ENCODE results near the gene DUSP2. TPM values are rescaled to one million over a fixed set of nuclear protein-coding genes. Genes with fewer than 3 reads are reported as not detected.

DUSP2 gene
- total RNA-seq, 1 experiment from 2014 or later = 1.4 TPM

- no peak overlapping the region for H3K27ac ChIP-seq (ENCODE audit: low read depth, low read length, poor library complexity, severe bottlenecking)
- H3K4me1 ChIP-seq (ENCODE audit: insufficient read depth, low read length, poor library complexity, severe bottlenecking) = no peaks in the 10 kb centered on the region
- ChIA-PET POLR2A (ENCODE audit: low non-redundant PET) (interaction anchor here (0.5 kb wide), 1 partner anchor 400 kb away, joined by 3 read pairs; no protein-coding TSS in a partner anchor), CTCF (interaction anchor here (1.0 kb wide), 1 partner anchor 61 kb away, joined by 3 read pairs; no protein-coding TSS in a partner anchor)
- no peaks in the 10 kb centered on the region for H3K27me3 ChIP-seq (replicated peaks; ENCODE audit: insufficient read depth, low read depth, low read length, poor library complexity)
- H3K4me3 ChIP-seq (ENCODE audit: low read depth, low read length, poor library complexity, severe bottlenecking) = no peak overlapping the region
- DNase-seq (ENCODE audit: low spot score) = no peak
- BruUV-seq (replicated peaks) = no TSS peak
- no peak for TF ChIP-seq EZH2 (IDR thresholded peaks at IDR 0.05; ENCODE audit: borderline replicate concordance, low read depth, low read length, poor library complexity, severe bottlenecking)
- TF ChIP-seq, protein P1, sequence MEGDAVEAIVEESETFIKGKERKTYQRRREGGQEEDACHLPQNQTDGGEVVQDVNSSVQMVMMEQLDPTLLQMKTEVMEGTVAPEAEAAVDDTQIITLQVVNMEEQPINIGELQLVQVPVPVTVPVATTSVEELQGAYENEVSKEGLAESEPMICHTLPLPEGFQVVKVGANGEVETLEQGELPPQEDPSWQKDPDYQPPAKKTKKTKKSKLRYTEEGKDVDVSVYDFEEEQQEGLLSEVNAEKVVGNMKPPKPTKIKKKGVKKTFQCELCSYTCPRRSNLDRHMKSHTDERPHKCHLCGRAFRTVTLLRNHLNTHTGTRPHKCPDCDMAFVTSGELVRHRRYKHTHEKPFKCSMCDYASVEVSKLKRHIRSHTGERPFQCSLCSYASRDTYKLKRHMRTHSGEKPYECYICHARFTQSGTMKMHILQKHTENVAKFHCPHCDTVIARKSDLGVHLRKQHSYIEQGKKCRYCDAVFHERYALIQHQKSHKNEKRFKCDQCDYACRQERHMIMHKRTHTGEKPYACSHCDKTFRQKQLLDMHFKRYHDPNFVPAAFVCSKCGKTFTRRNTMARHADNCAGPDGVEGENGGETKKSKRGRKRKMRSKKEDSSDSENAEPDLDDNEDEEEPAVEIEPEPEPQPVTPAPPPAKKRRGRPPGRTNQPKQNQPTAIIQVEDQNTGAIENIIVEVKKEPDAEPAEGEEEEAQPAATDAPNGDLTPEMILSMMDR (conservative IDR thresholded peaks at IDR 0.05; ENCODE audit: low read depth, low read length) = peak; percentile 45
- no peaks in the 10 kb centered on the region for H3K9me3 ChIP-seq (ENCODE audit: low read depth, low read length, poor library complexity, severe bottlenecking)
- intact Hi-C loops (cut with micrococcal nuclease; ENCODE audit: unreplicated experiment) = loop anchor here (10.0 kb wide), 1 partner anchor 61 kb away; no protein-coding TSS in a partner anchor
- H3K36me3 ChIP-seq (ENCODE audit: insufficient read depth, low read length, poor library complexity, severe bottlenecking) = no peaks in the 10 kb centered on the region
Observed at GRCh38 chr2:96113367-96113677, 31.9 kb downstream of the DUSP2 start.

GRCh38 chr2:96112501-96113366 lies 32.5 kb downstream of the DUSP2 start:
- TF ChIP-seq EZH2 (IDR thresholded peaks at IDR 0.05; ENCODE audit: borderline replicate concordance, low read depth, low read length, poor library complexity, severe bottlenecking) = no peak
- TF ChIP-seq, protein P1 (conservative IDR thresholded peaks at IDR 0.05; ENCODE audit: low read depth, low read length) = no peak
- no peak overlapping the region for H3K4me3 ChIP-seq (ENCODE audit: low read depth, low read length, poor library complexity, severe bottlenecking)
- no peak overlapping the region for H3K27ac ChIP-seq (ENCODE audit: low read depth, low read length, poor library complexity, severe bottlenecking)
- intact Hi-C loops (cut with micrococcal nuclease; ENCODE audit: unreplicated experiment) = loop anchor here (10.0 kb wide), 1 partner anchor 62 kb away; no protein-coding TSS in a partner anchor
- POLR2A ChIA-PET (ENCODE audit: low non-redundant PET) = no interaction called here
- no peaks in the 10 kb centered on the region for H3K27me3 ChIP-seq (replicated peaks; ENCODE audit: insufficient read depth, low read depth, low read length, poor library complexity)
- no peak for DNase-seq (ENCODE audit: low spot score)
- CTCF ChIA-PET = interaction anchor here (0.7 to 1.0 kb wide), 2 partner anchors 61 to 190 kb away, joined by 3 to 4 read pairs; no protein-coding TSS in a partner anchor
- H3K36me3 ChIP-seq (ENCODE audit: insufficient read depth, low read length, poor library complexity, severe bottlenecking) = no peaks in the 10 kb centered on the region
- H3K4me1 ChIP-seq (ENCODE audit: insufficient read depth, low read length, poor library complexity, severe bottlenecking) = no peaks in the 10 kb centered on the region
- H3K9me3 ChIP-seq (ENCODE audit: low read depth, low read length, poor library complexity, severe bottlenecking) = no peaks in the 10 kb centered on the region
- no TSS peak for BruUV-seq (replicated peaks)

DNA sequence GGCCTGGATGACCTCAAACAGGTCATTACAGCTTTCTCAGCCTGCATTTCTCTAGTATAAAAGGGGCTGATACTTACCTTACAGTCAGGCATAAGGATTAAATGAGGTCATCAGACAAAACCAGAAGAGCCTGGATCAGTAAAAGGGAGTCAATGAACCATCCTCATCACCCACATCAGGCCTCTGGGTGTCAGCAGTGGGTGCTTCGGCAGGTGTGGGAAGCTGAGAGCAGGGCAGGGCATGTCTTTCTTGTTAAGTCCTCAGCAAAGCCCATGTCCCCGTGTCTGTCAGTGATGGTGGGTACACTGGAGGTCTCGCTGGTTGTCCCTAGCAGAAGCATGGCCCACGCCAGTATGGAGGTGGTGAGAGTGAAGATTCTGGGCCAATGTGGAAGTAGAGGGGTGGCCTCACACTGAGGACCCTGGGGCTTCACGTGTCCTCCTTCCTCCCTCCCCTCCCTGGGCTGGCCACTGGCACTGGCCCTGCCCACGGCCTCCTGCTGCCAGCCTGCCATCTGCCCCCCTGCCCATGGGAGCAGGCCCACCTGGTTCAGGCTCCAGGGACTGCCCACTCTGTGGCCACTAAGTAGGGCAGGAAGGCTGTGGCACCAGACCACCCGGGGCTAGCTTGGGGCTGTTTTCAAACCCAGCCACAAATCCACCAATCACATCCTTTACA lies 33.3 kb downstream of the DUSP2 start:
- no peaks in the 10 kb centered on the region for H3K4me1 ChIP-seq (ENCODE audit: insufficient read depth, low read length, poor library complexity, severe bottlenecking)
- intact Hi-C loops (cut with micrococcal nuclease; ENCODE audit: unreplicated experiment) = loop anchor here (10.0 kb wide), 1 partner anchor 63 kb away; no protein-coding TSS in a partner anchor
- TF ChIP-seq, protein P1 (conservative IDR thresholded peaks at IDR 0.05; ENCODE audit: low read depth, low read length) = no peak
- TF ChIP-seq EZH2 (IDR thresholded peaks at IDR 0.05; ENCODE audit: borderline replicate concordance, low read depth, low read length, poor library complexity, severe bottlenecking) = no peak
- H3K36me3 ChIP-seq (ENCODE audit: insufficient read depth, low read length, poor library complexity, severe bottlenecking) = no peaks in the 10 kb centered on the region
- ChIA-PET POLR2A (ENCODE audit: low non-redundant PET) (no interaction called here), CTCF (interaction anchor here (0.7 kb wide), 1 partner anchor 191 kb away, joined by 4 read pairs; no protein-coding TSS in a partner anchor)
- H3K9me3 ChIP-seq (ENCODE audit: low read depth, low read length, poor library complexity, severe bottlenecking) = no peaks in the 10 kb centered on the region
- DNase-seq (ENCODE audit: low spot score) = no peak
- BruUV-seq (replicated peaks) = no TSS peak
- H3K4me3 ChIP-seq (ENCODE audit: low read depth, low read length, poor library complexity, severe bottlenecking) = no peak overlapping the region
- H3K27me3 ChIP-seq (replicated peaks; ENCODE audit: insufficient read depth, low read depth, low read length, poor library complexity) = no peaks in the 10 kb centered on the region
- H3K27ac ChIP-seq (ENCODE audit: low read depth, low read length, poor library complexity, severe bottlenecking) = no peak overlapping the region
